IPS DF 19.7 (cell line): Measurements from ENCODE around the gene CSNK1A1L.
A peak's percentile ranks its signal among the peaks of the same experiment; 100 is the strongest.
"Not testable (repeated sequence)": the region's sequence is repeated elsewhere in the genome, so short reads cannot be mapped to it uniquely, and the experiment has no call there.

Experiments
- DNase-seq: peaks from one replicate; pipeline ENCODE4 v3.0.0-alpha.2; 2013; ENCODE audit warnings: low read depth, low spot score

Gene CSNK1A1L

GRCh38 chr13:37058910-37059847 lies 46.3 kb downstream of the CSNK1A1L start, which contains the start of gene SUPT20H:
Gene SUPT20H, minus strand, starts transcription at chr13:37059688. Its CDS starts 8,198 bp downstream, at chr13:37051490.
- peak; percentile 47 for DNase-seq

GRCh38 chr13:37056228-37056627 lies 49.2 kb downstream of the CSNK1A1L start:
- DNase-seq, result not testable (repeated sequence)
